HCT116 (cell line): Measurements from ENCODE around the gene STXBP5L. TPM values are rescaled to one million over a fixed set of nuclear protein-coding genes. Genes with fewer than 3 reads are reported as not detected.

Source experiments
- ATAC-seq: fragments of 200-7000 bp; cut with Tn5 transposase; 2 replicates; pipeline ENCODE4 v1.9.1; 2020; ENCODE audit warnings: mild to moderate bottlenecking, moderate library complexity
- BruUV-seq: library from RNA; stranded (reverse); fragments of 400-500 nt; replicated peaks from 2 replicates; lab custom pipeline; 2021; lab: Mats Ljungman, UMichigan
- CTCF ChIA-PET: fragments of 300-600 bp; sonication (Branson Sonifier 250); formaldehyde crosslinking; loops from one replicate; lab custom pipeline; 2021; ENCODE audit warnings: antibody characterized with exemption; lab: Charles Lee
- POLR2A ChIA-PET: fragments of 300-600, 350-600 bp; sonication (Branson Sonifier 250); formaldehyde crosslinking; loops from one replicate; lab custom pipeline; 2021; ENCODE audit warnings: antibody characterized with exemption; lab: Charles Lee
- RAD21 ChIA-PET, 2 experiments: fragments of 300-600 bp; sonication (Branson Sonifier 250); formaldehyde crosslinking; loops; one replicate each; lab custom pipeline; 2023; ENCODE audit warnings: low total read pairs in 2 of 2; ENCODE audit not compliant: uncharacterized antibody in 2 of 2, unreplicated experiment in 2 of 2, low non-redundant PET in 1 of 2; lab: Charles Lee
- DNase-seq: peaks from one replicate; pipeline ENCODE4 v3.0.0-alpha.2; 2010; ENCODE audit warnings: low read depth, low spot score
- H2AFZ ChIP-seq: fragments of 200-600 bp; shearing (Covaris generic), sonication (generic); 2 replicates; pipeline ENCODE4 v1.6.1; 2017; ENCODE audit warnings: low read depth, mixed run types, mixed read lengths, antibody characterized with exemption, low read length; ENCODE audit not compliant: poor library complexity, severe bottlenecking
- H3K27ac ChIP-seq: 2 replicates; pipeline ENCODE4 v1.5.1; 2012; ENCODE audit warnings: low read depth, low read length
- H3K27me3 ChIP-seq: fragments of 200-600 bp; sonication (generic); 2 replicates; pipeline ENCODE4 v1.6.1; 2016; ENCODE audit warnings: mixed run types, low read length, mixed read lengths; ENCODE audit not compliant: insufficient read depth
- H3K36me3 ChIP-seq, 2 experiments: fragments of 200-500 bp in 1 of 2; fragments of 200-600 bp in 1 of 2; sonication (Bioruptor generic) in 1 of 2; sonication (generic) in 1 of 2; 2 replicates each; pipeline versions ENCODE4 v1.5.1 to v1.6.1; 2014 to 2016; ENCODE audit warnings: low read length in 2 of 2, inconsistent platforms in 1 of 2, mixed read lengths in 1 of 2, mixed run types in 1 of 2; ENCODE audit not compliant: insufficient read depth in 2 of 2, control insufficient read depth in 1 of 2
- H3K4me1 ChIP-seq, 2 experiments: fragments of 200-600 bp in 1 of 2; sonication (generic) in 1 of 2; 2 replicates each; pipeline versions ENCODE4 v1.5.1 to v1.6.1; 2012 to 2017; ENCODE audit warnings: low read length in 2 of 2, inconsistent platforms in 1 of 2, mild to moderate bottlenecking in 1 of 2, mixed read lengths in 1 of 2, mixed run types in 1 of 2, moderate library complexity in 1 of 2; ENCODE audit not compliant: insufficient read depth in 2 of 2, control insufficient read depth in 1 of 2
- H3K4me2 ChIP-seq: fragments of 200-600 bp; sonication (generic); 2 replicates; pipeline ENCODE4 v1.6.1; 2017; ENCODE audit warnings: mixed run types, low read length, mixed read lengths
- H3K4me3 ChIP-seq, 2 experiments: fragments of 200-600 bp in 1 of 2; sonication (generic) in 1 of 2; replicated peaks in 1 of 2; 2 replicates each; pipeline ENCODE4 v1.5.1; 2011 to 2016; ENCODE audit warnings: low read length in 2 of 2, control low read depth in 1 of 2, low read depth in 1 of 2, mild to moderate bottlenecking in 1 of 2, mixed read lengths in 1 of 2, mixed run types in 1 of 2
- H3K79me2 ChIP-seq: fragments of 200-600 bp; sonication (generic); 2 replicates; pipeline ENCODE4 v1.6.1; 2017; ENCODE audit warnings: mild to moderate bottlenecking, mixed run types, low read length, moderate library complexity, mixed read lengths; ENCODE audit not compliant: insufficient read depth
- H3K9ac ChIP-seq: fragments of 200-600 bp; sonication (generic); 2 replicates; pipeline ENCODE4 v1.6.1; 2016; ENCODE audit warnings: low read length, mixed read lengths
- H3K9me2 ChIP-seq: fragments of 200-600 bp; sonication (generic), shearing (Covaris generic); 2 replicates; pipeline ENCODE4 v1.6.1; 2017; ENCODE audit warnings: mixed run types, mild to moderate bottlenecking, moderate library complexity; ENCODE audit not compliant: insufficient read depth
- H3K9me3 ChIP-seq, 2 experiments: fragments of 200-500 bp in 1 of 2; fragments of 200-600 bp in 1 of 2; sonication (Bioruptor generic) in 1 of 2; sonication (generic) in 1 of 2; 2 replicates each; pipeline ENCODE4 v1.6.1; 2014 to 2017; ENCODE audit warnings: low read length in 2 of 2, mixed read lengths in 2 of 2, inconsistent platforms in 1 of 2, low read depth in 1 of 2, mild to moderate bottlenecking in 1 of 2, mixed run types in 1 of 2, moderate library complexity in 1 of 2; ENCODE audit not compliant: control insufficient read depth in 1 of 2, insufficient read depth in 1 of 2
- H4K20me1 ChIP-seq: fragments of 200-600 bp; sonication (generic), shearing (Covaris generic); 2 replicates; pipeline ENCODE4 v1.6.1; 2017; ENCODE audit warnings: mixed run types, mild to moderate bottlenecking, moderate library complexity; ENCODE audit not compliant: insufficient read depth
- CEBPB ChIP-seq: IDR thresholded peaks from 2 replicates; pipeline ENCODE4 v1.6.1; 2012; ENCODE audit warnings: low read depth
- EZH2phosphoT487 ChIP-seq: fragments of 200-600 bp; IDR thresholded peaks from 2 replicates; pipeline ENCODE4 v1.6.1; 2018; ENCODE audit warnings: antibody characterized with exemption, borderline replicate concordance
- FOSL1 ChIP-seq: IDR thresholded peaks from 2 replicates; pipeline ENCODE4 v1.6.1; 2012; ENCODE audit warnings: low read depth
- POLR2A ChIP-seq: IDR thresholded peaks from 2 replicates; pipeline ENCODE4 v1.7.0; 2011; ENCODE audit warnings: borderline replicate concordance; ENCODE audit not compliant: insufficient read depth, insufficient read length; ENCODE audit errors: extremely low read depth
- POLR2AphosphoS5 ChIP-seq: IDR thresholded peaks from 2 replicates; pipeline ENCODE4 v1.6.1; 2011; ENCODE audit warnings: mild to moderate bottlenecking, low read depth, low read length, moderate library complexity
- RAD21 ChIP-seq: IDR thresholded peaks from 2 replicates; pipeline ENCODE4 v1.6.1; 2012; ENCODE audit warnings: low read depth, mild to moderate bottlenecking
- ZNF274 ChIP-seq: fragments of 200-500 bp; sonication (Bioruptor generic); IDR thresholded peaks from 2 replicates; pipeline ENCODE4 v1.6.1; 2014; ENCODE audit warnings: mild to moderate bottlenecking, low read depth, low read length, inconsistent platforms
- intact Hi-C: fragments of 100-400 bp; cut with micrococcal nuclease; formaldehyde crosslinking; loops from 2 replicates; pipeline ENCODE4 v1.10.0; 2022
- total RNA-seq: library from RNA; stranded (reverse); gene quantifications from one replicate; pipeline ENCODE4 v1.2.1, GENCODE V29; 2021; ENCODE audit not compliant: unreplicated experiment
- TF ChIP-seq, protein P1 (sequence below): IDR thresholded peaks from 2 replicates; pipeline ENCODE4 v1.6.1; 2012; ENCODE audit warnings: low read depth
- TF ChIP-seq, protein P2 (sequence below): IDR thresholded peaks from 2 replicates; pipeline ENCODE4 v1.6.1; 2011; ENCODE audit warnings: mild to moderate bottlenecking, low read length, moderate library complexity; ENCODE audit not compliant: insufficient replicate concordance; ENCODE audit errors: extremely low read depth
- TF ChIP-seq, protein P3 (sequence below), 3 experiments: fragments of 200-600 bp in 1 of 3; sonication (generic) in 1 of 3; IDR thresholded peaks in 2 of 3; conservative IDR thresholded peaks in 1 of 3; 2 replicates each; pipeline ENCODE4 v1.5.1; 2012 to 2017; ENCODE audit warnings: low read depth in 2 of 3, low read length in 2 of 3, antibody characterized with exemption in 1 of 3, borderline replicate concordance in 1 of 3, control low read depth in 1 of 3, mild to moderate bottlenecking in 1 of 3, mixed read lengths in 1 of 3, mixed run types in 1 of 3, moderate library complexity in 1 of 3; ENCODE audit not compliant: insufficient read depth in 1 of 3

The STXBP5L gene
- total RNA-seq, 1 experiment from 2014 or later, result not detected

DNA sequence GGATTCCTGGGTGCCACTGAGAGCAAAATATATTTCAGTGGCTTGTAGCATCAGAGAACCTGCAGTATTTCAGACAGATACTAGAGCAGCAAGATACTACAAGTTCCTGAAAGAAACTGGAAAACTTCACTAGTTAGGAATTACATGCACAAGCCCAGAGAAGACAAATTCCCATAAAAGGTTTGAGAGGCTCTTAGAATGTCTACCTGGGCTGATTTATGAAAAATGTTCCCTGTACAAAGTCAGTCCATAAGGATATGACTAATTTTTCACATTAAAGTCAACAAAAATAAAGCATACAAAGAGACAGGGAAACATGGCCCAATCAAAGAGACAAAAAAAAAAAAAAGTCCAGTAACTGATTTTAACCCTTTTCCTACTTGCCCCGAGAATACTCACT, 335.2 kb downstream of the STXBP5L start:
- no peaks in the 10 kb centered on the region for H3K9me2 ChIP-seq
- POLR2A ChIA-PET, result no interaction called here
- no peak overlapping the region for H3K4me2 ChIP-seq
- intact Hi-C loops, result no loop called here
- H3K4me3 ChIP-seq, result no peak overlapping the region
- no peaks in the 10 kb centered on the region for H3K27me3 ChIP-seq
- H2AFZ ChIP-seq, result no peak overlapping the region
- CTCF ChIA-PET, result no interaction called here
- H3K36me3 ChIP-seq, result no peaks in the 10 kb centered on the region
- BruUV-seq, result no TSS peak
- no peak overlapping the region for H3K27ac ChIP-seq
- DNase-seq (no peak), ATAC-seq (no peak)
- RAD21 ChIA-PET, result no interaction called here
- TF ChIP-seq, protein P1, sequence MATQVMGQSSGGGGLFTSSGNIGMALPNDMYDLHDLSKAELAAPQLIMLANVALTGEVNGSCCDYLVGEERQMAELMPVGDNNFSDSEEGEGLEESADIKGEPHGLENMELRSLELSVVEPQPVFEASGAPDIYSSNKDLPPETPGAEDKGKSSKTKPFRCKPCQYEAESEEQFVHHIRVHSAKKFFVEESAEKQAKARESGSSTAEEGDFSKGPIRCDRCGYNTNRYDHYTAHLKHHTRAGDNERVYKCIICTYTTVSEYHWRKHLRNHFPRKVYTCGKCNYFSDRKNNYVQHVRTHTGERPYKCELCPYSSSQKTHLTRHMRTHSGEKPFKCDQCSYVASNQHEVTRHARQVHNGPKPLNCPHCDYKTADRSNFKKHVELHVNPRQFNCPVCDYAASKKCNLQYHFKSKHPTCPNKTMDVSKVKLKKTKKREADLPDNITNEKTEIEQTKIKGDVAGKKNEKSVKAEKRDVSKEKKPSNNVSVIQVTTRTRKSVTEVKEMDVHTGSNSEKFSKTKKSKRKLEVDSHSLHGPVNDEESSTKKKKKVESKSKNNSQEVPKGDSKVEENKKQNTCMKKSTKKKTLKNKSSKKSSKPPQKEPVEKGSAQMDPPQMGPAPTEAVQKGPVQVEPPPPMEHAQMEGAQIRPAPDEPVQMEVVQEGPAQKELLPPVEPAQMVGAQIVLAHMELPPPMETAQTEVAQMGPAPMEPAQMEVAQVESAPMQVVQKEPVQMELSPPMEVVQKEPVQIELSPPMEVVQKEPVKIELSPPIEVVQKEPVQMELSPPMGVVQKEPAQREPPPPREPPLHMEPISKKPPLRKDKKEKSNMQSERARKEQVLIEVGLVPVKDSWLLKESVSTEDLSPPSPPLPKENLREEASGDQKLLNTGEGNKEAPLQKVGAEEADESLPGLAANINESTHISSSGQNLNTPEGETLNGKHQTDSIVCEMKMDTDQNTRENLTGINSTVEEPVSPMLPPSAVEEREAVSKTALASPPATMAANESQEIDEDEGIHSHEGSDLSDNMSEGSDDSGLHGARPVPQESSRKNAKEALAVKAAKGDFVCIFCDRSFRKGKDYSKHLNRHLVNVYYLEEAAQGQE, result no peak
- TF ChIP-seq FOSL1 (no peak), CEBPB (no peak), EZH2phosphoT487 (no peak), RAD21 (no peak), ZNF274 (no peak), POLR2A (no peak), POLR2AphosphoS5 (no peak)
- TF ChIP-seq, protein P2, sequence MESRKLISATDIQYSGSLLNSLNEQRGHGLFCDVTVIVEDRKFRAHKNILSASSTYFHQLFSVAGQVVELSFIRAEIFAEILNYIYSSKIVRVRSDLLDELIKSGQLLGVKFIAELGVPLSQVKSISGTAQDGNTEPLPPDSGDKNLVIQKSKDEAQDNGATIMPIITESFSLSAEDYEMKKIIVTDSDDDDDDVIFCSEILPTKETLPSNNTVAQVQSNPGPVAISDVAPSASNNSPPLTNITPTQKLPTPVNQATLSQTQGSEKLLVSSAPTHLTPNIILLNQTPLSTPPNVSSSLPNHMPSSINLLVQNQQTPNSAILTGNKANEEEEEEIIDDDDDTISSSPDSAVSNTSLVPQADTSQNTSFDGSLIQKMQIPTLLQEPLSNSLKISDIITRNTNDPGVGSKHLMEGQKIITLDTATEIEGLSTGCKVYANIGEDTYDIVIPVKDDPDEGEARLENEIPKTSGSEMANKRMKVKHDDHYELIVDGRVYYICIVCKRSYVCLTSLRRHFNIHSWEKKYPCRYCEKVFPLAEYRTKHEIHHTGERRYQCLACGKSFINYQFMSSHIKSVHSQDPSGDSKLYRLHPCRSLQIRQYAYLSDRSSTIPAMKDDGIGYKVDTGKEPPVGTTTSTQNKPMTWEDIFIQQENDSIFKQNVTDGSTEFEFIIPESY, result no peak
- TF ChIP-seq, protein P3, sequence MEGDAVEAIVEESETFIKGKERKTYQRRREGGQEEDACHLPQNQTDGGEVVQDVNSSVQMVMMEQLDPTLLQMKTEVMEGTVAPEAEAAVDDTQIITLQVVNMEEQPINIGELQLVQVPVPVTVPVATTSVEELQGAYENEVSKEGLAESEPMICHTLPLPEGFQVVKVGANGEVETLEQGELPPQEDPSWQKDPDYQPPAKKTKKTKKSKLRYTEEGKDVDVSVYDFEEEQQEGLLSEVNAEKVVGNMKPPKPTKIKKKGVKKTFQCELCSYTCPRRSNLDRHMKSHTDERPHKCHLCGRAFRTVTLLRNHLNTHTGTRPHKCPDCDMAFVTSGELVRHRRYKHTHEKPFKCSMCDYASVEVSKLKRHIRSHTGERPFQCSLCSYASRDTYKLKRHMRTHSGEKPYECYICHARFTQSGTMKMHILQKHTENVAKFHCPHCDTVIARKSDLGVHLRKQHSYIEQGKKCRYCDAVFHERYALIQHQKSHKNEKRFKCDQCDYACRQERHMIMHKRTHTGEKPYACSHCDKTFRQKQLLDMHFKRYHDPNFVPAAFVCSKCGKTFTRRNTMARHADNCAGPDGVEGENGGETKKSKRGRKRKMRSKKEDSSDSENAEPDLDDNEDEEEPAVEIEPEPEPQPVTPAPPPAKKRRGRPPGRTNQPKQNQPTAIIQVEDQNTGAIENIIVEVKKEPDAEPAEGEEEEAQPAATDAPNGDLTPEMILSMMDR (IDR thresholded peaks at IDR 0.05 in 2 of 3, conservative IDR thresholded peaks at IDR 0.05 in 1 of 3; ENCODE audit: borderline replicate concordance in 1 of 3, insufficient read depth in 1 of 3, low read depth in 2 of 3, low read length in 2 of 3), result no peak
- H4K20me1 ChIP-seq, result no peaks in the 10 kb centered on the region
- H3K9ac ChIP-seq, result no peak overlapping the region
- H3K79me2 ChIP-seq, result no peaks in the 10 kb centered on the region
- H3K4me1 ChIP-seq, result no peaks in the 10 kb centered on the region
- H3K9me3 ChIP-seq, result no peaks in the 10 kb centered on the region
